GDM1 (cell line): ENCODE measurements around the gene TAS2R13.

Experiments
- DNase-seq: peaks from one replicate; lab custom pipeline; 2025; lab: John Stamatoyannopoulos, UW

TAS2R13 gene

DNA sequence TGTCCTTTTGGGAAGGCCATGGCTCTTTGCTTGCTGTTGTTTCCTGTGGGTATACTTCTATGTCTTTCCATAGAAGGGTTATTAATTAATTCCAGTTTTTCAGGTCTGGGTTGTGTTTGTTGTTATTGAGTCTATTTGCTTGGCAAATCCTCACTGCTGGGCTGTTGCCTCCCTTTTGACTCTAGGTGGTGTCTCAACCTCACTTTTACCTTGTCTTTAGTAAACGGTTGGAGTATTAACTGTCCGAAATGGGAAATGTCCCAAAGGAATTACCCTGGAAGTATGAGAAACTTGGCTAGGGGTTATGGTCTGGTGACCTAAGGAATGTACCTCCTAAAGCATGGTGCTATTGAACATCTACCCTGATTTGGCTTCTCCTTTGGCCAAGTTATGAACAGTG is 42.0 kb downstream of the TAS2R13 start:
- DNase-seq: no peak

GRCh38 chr12:10863512-10864218 is 45.7 kb downstream of the TAS2R13 start:
- DNase-seq: no peak

DNA sequence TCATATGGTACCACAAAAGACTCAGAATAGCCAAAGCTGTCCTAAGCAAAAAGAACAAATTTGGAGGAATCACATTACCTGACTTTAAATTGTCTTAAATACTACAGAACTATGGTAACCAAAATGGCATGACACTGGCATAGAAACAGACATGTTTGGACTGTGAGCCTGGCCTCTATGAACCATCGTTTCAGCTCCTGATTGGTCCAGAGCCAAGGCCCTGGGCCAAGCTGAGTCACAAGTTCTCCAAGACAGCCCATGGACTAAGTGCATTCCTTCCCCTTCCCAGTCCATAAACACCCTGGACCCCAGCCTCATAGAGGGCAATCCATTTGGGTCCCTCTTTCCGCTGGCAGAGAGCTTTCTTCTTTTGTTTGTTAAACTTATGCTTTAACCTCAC is 48.0 kb downstream of the TAS2R13 start:
- no peak for DNase-seq
